Posterior vena cava (tissue), 2 donors: ENCODE results near the gene GPX7. TPM values are rescaled to one million over a fixed set of nuclear protein-coding genes. Genes with fewer than 3 reads are reported as not detected.

Source experiments
- DNase-seq: peaks from one replicate; pipeline ENCODE4 v3.0.0-alpha.2; 2020; ENCODE audit warnings: low spot score
- intact Hi-C, 2 donors: fragments of 100-400 bp; cut with DNase I; formaldehyde crosslinking; loops; one replicate each; pipeline versions ENCODE4 v1.14.1 to v1.14.2; 2022 to 2023
- total RNA-seq, 2 donors: library from RNA; stranded (reverse); fragmentation: NEBNext Ultra II Directional; extraction: Animal tissue kit (Norgen Biotek cat#: 25700); gene quantifications; one replicate each; pipeline ENCODE4 v1.2.1, GENCODE V29; 2021
- donor health status: DM: yes; HTN: yes; CAD: no.
- donor health status: DM: yes; HTN: yes; CAD: no.

The GPX7 gene
- total RNA-seq, 2 donors from 2014 or later: 8.1 to 12.1 TPM

- no peak for DNase-seq
- intact Hi-C loops: no loop called here
Observed at GRCh38 chr1:52580283-52580682, 21.9 kb upstream of the GPX7 start.

- intact Hi-C loops: no loop called here
- no peak for DNase-seq
Observed at GRCh38 chr1:52582116-52582696, 20.0 kb upstream of the GPX7 start.

GRCh38 chr1:52585474-52585873, 16.7 kb upstream of the GPX7 start:
- intact Hi-C loops: no loop called here
- no peak for DNase-seq

GRCh38 chr1:52588027-52588426, 14.1 kb upstream of the GPX7 start:
- intact Hi-C loops: no loop called here

GRCh38 chr1:52588535-52588934, 13.6 kb upstream of the GPX7 start:
- DNase-seq: no peak
- intact Hi-C loops: no loop called here

More at GRCh38 chr1:52588027-52588426, 14.1 kb upstream of the GPX7 start:
- DNase-seq: no peak

- DNase-seq: no peak
- intact Hi-C loops: no loop called here
Observed at GRCh38 chr1:52590266-52590665, 11.9 kb upstream of the GPX7 start.

- intact Hi-C loops: no loop called here
- DNase-seq: no peak
Observed at GRCh38 chr1:52592637-52593323, 9.4 kb upstream of the GPX7 start.

- DNase-seq: no peak
- intact Hi-C loops: no loop called here
Observed at GRCh38 chr1:52593495-52593894, 8.7 kb upstream of the GPX7 start.

GRCh38 chr1:52595061-52595460, 7.1 kb upstream of the GPX7 start:
- intact Hi-C loops: no loop called here
- DNase-seq: no peak

- intact Hi-C loops: no loop called here
Observed at GRCh38 chr1:52597912-52598311, 4.3 kb upstream of the GPX7 start.

GRCh38 chr1:52598729-52599128, 3.4 kb upstream of the GPX7 start:
- intact Hi-C loops: no loop called here
- DNase-seq: no peak

More at GRCh38 chr1:52597912-52598311, 4.3 kb upstream of the GPX7 start:
- no peak for DNase-seq

- no peak for DNase-seq
- intact Hi-C loops: no loop called here
Observed at GRCh38 chr1:52599236-52599635, 2.9 kb upstream of the GPX7 start.

- no peak for DNase-seq
- intact Hi-C loops: no loop called here
Observed at GRCh38 chr1:52600533-52601179, 1.5 kb upstream of the GPX7 start.

- intact Hi-C loops: no loop called here
- DNase-seq: no peak
Observed at GRCh38 chr1:52601519-52601918, 652 bp upstream of the GPX7 start.

- no peak for DNase-seq
- intact Hi-C loops: loop anchor here in 1 of 2 donors (2.0 kb wide), 1 partner anchor 48 kb away; no protein-coding TSS in a partner anchor
Observed at GRCh38 chr1:52602856-52603600, 857 bp downstream of the GPX7 start.

- intact Hi-C loops: loop anchor here in 1 of 2 donors (2.0 kb wide), 1 partner anchor 49 kb away; no protein-coding TSS in a partner anchor
Observed at GRCh38 chr1:52603630-52604029, 1.5 kb downstream of the GPX7 start.

GRCh38 chr1:52604063-52604770, 2.0 kb downstream of the GPX7 start:
- intact Hi-C loops: no loop called here
- no peak for DNase-seq

More at GRCh38 chr1:52603630-52604029, 1.5 kb downstream of the GPX7 start:
- DNase-seq: no peak

GRCh38 chr1:52613636-52614373, 11.6 kb downstream of the GPX7 start:
- intact Hi-C loops: loop anchor here in 1 of 2 donors (2.0 kb wide), 1 partner anchor 31 kb away; no protein-coding TSS in a partner anchor
- DNase-seq: no peak
